Osteocyte (in vitro differentiated cells): Measurements from ENCODE around the gene TRAF3IP1. TPM values are rescaled to one million over a fixed set of nuclear protein-coding genes. Genes with fewer than 3 reads are reported as not detected.

Experiments
- DNase-seq: peaks from one replicate; pipeline ENCODE4 v3.0.0; 2021; ENCODE audit warnings: mixed read lengths; ENCODE audit not compliant: unreplicated experiment; ENCODE audit errors: extremely low spot score
- H3K27ac Mint-ChIP-seq: one replicate; pipeline ENCODE4 v1.8.0; 2021; ENCODE audit warnings: mild to moderate bottlenecking, mixed read lengths; ENCODE audit not compliant: unreplicated experiment
- H3K27me3 Mint-ChIP-seq: one replicate; pipeline ENCODE4 v1.8.0; 2021; ENCODE audit warnings: mixed read lengths; ENCODE audit not compliant: unreplicated experiment
- H3K36me3 Mint-ChIP-seq: one replicate; pipeline ENCODE4 v1.8.0; 2021; ENCODE audit warnings: mixed read lengths; ENCODE audit not compliant: unreplicated experiment
- H3K4me1 Mint-ChIP-seq: one replicate; pipeline ENCODE4 v1.8.0; 2021; ENCODE audit warnings: mixed read lengths; ENCODE audit not compliant: unreplicated experiment
- H3K4me3 Mint-ChIP-seq: one replicate; pipeline ENCODE4 v1.8.0; 2021; ENCODE audit warnings: mild to moderate bottlenecking, moderate library complexity, mixed read lengths; ENCODE audit not compliant: unreplicated experiment
- H3K9me3 Mint-ChIP-seq: one replicate; pipeline ENCODE4 v1.8.0; 2021; ENCODE audit warnings: mixed read lengths; ENCODE audit not compliant: unreplicated experiment
- total RNA-seq: library from RNA; stranded (reverse); gene quantifications from 2 replicates; pipeline ENCODE4 v1.2.1, GENCODE V29; 2021
- TF ChIP-seq, protein P1 (sequence below): fragments of 200-600 bp; sonication (generic); IDR thresholded peaks from 2 replicates; pipeline ENCODE4 v1.5.0; 2021; ENCODE audit warnings: antibody characterized with exemption, mild to moderate bottlenecking, moderate library complexity

Gene TRAF3IP1
- total RNA-seq, 1 donor from 2014 or later: 19.4 TPM

DNA sequence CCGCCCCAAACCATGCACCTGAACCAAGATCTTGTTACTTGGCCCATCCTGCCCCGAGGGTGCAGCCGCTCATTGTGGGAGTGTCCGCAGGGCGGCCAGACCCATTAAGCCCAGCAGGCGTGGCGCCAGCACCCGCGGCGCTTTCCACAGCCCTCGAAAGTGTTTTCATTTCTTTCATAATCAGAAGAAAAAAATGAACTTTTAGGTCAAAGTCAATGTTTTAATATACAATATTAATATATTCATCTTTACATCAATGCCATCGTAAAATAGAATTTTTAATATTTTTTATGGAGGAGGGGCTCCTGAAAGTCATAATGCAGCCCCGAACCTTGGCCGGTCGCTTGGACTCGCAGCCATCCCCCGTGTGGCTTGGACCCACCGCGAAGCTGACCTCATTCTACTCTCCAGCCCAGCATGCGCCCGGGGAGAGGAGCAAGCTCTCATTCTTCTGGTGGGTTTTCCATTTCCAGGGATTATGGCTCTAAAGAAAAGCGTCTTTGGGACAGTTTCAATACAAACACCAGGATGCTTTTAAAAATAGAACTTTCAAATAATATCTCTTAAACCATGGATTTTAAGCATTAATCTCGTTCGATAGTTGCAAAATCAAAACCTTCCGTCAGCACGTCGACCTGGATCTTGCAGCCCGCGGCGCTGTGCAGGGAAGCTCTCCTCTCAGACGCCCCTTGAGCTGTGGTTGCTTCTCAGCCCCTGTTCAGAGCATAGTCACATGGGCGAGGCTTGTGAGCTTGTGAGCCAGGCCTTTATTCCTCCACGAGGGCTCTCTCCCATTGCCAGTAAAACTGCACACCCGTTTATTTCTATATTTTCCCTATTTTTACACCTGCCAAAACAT, 89.3 kb downstream of the TRAF3IP1 start:
- TF ChIP-seq, protein P1, sequence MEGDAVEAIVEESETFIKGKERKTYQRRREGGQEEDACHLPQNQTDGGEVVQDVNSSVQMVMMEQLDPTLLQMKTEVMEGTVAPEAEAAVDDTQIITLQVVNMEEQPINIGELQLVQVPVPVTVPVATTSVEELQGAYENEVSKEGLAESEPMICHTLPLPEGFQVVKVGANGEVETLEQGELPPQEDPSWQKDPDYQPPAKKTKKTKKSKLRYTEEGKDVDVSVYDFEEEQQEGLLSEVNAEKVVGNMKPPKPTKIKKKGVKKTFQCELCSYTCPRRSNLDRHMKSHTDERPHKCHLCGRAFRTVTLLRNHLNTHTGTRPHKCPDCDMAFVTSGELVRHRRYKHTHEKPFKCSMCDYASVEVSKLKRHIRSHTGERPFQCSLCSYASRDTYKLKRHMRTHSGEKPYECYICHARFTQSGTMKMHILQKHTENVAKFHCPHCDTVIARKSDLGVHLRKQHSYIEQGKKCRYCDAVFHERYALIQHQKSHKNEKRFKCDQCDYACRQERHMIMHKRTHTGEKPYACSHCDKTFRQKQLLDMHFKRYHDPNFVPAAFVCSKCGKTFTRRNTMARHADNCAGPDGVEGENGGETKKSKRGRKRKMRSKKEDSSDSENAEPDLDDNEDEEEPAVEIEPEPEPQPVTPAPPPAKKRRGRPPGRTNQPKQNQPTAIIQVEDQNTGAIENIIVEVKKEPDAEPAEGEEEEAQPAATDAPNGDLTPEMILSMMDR: no peak
- no peak for DNase-seq
- H3K27ac Mint-ChIP-seq: no peak overlapping the region
- H3K27me3 Mint-ChIP-seq: no peaks in the 10 kb centered on the region
- peaks cover 5% of the 10 kb centered on the region for H3K36me3 Mint-ChIP-seq
- H3K9me3 Mint-ChIP-seq: no peaks in the 10 kb centered on the region
- H3K4me3 Mint-ChIP-seq: no peak overlapping the region
- H3K4me1 Mint-ChIP-seq: peaks cover 22% of the 10 kb centered on the region

DNA sequence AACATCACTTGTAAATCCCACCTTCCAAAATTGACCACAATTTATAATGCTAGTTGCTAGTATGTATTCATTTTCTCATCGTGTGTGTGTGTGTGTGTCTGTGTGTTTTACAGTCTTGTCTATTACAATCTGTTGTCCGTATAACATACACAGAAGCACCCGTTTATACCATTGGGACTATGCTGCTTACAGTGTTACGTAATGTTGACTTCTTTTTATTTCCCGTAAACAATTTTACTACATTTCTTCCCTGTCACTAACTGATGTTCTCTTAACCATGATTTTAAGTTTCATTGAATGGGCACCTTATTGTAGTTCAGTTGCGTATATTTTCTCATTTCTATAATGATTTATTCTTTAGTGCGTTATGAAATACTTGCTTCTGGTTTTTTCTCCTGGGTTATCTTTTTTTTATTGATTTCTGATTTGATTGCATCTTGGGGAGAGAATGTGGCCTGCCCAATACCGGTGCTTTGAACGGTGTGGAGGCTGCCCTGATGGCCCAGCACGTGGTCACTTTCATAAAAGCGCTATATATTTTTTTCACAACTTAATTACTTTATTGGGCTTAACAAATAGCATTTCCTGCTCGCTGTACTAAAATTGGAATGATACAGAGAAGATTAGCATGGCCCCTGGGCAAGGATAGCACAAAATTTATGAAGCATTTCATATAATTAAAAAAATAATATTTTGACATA, 91.9 kb downstream of the TRAF3IP1 start:
- peaks cover 3% of the 10 kb centered on the region for H3K36me3 Mint-ChIP-seq
- TF ChIP-seq, protein P1: no peak
- H3K4me1 Mint-ChIP-seq: peaks cover 8% of the 10 kb centered on the region
- H3K4me3 Mint-ChIP-seq: no peak overlapping the region
- DNase-seq: no peak
- H3K27me3 Mint-ChIP-seq: no peaks in the 10 kb centered on the region
- H3K9me3 Mint-ChIP-seq: no peaks in the 10 kb centered on the region
- H3K27ac Mint-ChIP-seq: no peak overlapping the region

DNA sequence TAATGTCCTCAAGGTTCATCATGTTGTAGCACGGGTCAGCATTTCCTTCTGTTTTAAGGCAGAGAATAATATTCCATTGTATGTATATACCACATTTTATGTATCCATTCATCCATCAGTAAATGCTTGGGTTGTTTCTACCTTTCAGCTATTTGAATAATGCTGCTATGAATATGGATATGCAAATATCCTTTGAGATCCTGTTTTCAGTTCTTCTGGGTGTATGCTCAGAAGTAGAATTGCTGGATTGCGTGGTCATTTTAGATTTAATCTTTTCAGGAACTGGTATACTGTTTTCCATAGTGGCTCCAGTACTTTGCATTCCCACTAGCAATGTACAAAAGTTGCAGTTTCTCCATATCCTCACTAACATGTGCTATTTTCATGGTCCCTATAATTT, 93.0 kb downstream of the TRAF3IP1 start:
- H3K9me3 Mint-ChIP-seq: no peaks in the 10 kb centered on the region
- no peaks in the 10 kb centered on the region for H3K36me3 Mint-ChIP-seq
- H3K4me3 Mint-ChIP-seq: no peak overlapping the region
- no peak for DNase-seq
- no peak overlapping the region for H3K27ac Mint-ChIP-seq
- TF ChIP-seq, protein P1: no peak
- H3K27me3 Mint-ChIP-seq: no peaks in the 10 kb centered on the region
- peaks cover 3% of the 10 kb centered on the region for H3K4me1 Mint-ChIP-seq

DNA sequence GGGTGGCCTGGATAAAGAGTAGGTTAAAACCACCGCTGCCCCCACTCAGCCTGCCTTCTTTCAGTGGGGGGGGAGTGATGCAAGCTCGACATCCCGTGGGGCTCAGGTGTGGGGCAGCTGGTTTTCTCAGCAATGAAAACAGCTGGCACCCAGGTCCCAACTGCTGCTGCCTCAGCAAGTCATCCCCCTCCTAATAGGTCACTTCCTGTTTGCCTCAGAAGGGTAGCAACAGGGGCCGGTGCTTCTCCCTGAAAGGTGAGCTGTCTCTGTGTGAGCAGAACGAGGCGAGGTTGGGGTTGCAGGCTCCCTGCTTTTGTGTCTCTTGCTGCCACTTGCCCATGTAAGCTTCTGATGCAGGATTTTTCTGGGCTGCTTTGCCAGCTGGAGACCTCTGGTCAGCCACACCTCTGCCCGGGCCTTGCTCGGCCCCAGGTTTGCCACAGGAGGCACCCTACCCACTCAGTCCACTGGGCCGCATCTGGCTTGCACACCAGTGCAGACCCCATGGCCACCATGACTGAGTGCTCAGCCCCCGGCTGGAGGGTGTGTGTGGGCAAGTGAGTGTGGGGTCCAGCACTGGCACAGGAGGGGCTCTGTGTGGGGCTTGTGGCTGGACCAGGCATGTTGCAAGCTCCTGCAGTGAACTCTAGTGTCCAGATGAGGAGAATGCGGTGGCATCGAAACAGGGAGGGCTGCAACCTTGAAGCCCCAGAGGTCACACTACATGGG, 94.9 kb downstream of the TRAF3IP1 start:
- no peak overlapping the region for H3K4me3 Mint-ChIP-seq
- no peaks in the 10 kb centered on the region for H3K27me3 Mint-ChIP-seq
- H3K4me1 Mint-ChIP-seq: peaks cover 21% of the 10 kb centered on the region
- TF ChIP-seq, protein P1: no peak
- H3K36me3 Mint-ChIP-seq: peaks cover under 1% of the 10 kb centered on the region
- DNase-seq: no peak
- H3K9me3 Mint-ChIP-seq: no peaks in the 10 kb centered on the region
- no peak overlapping the region for H3K27ac Mint-ChIP-seq
